Muscle of leg (tissue), 9 donors: ENCODE data around the gene TEAD2. TPM values are rescaled to one million over a fixed set of nuclear protein-coding genes. Genes with fewer than 3 reads are reported as not detected.

Experiments used
- polyA plus RNA-seq, 8 donors: library from polyadenylated mRNA; unstranded; fragments of 120-200 nt; gene quantifications; one replicate each; pipeline versions ENCODE4 v1.2.1 to v1.2.3, GENCODE V29; 2013; ENCODE audit warnings: inconsistent platforms in 1 of 8, low replicate concordance in 1 of 8; ENCODE audit not compliant: insufficient read length in 8 of 8, insufficient read depth in 1 of 8
- total RNA-seq: library from RNA; stranded (reverse); fragments of 120-200 nt; gene quantifications from one replicate; pipeline ENCODE4 v1.2.4, GENCODE V29; 2013

The TEAD2 gene
- total and polyA plus RNA-seq, 9 donors: 43.0 to 82.6 (median 74.0) TPM

Other genes starting within 250 kb of the TEAD2 start
- gene LIN7B, start 248.0 kb downstream of the TEAD2 start, total RNA-seq: 11.6 TPM
- gene LIN7B, start 248.0 kb downstream of the TEAD2 start, polyA plus RNA-seq: 10 to 100 TPM in 6 of 8 donors, 1 to 10 TPM in 2; 9.6 to 14.4 (median 11.2) TPM
- gene C19orf73, start 243.3 kb downstream of the TEAD2 start, total RNA-seq: 0.35 TPM
- gene C19orf73, start 243.3 kb downstream of the TEAD2 start, polyA plus RNA-seq: 1 to 10 TPM in 2 of 8 donors, under 1 TPM in 6; 0.33 to 1.2 (median 0.72) TPM
- gene PPFIA3, start 242.9 kb downstream of the TEAD2 start, total RNA-seq: 5.5 TPM
- 10 to 100 TPM in 1 of 8 donors, 1 to 10 TPM in 7; 7.2 to 11.1 (median 8.3) TPM for gene PPFIA3, start 242.9 kb downstream of the TEAD2 start, polyA plus RNA-seq
- gene HRC, start 207.0 kb downstream of the TEAD2 start, total RNA-seq: 105 TPM
- 100 to 1,000 TPM; 106 to 172 (median 135) TPM for gene HRC, start 207.0 kb downstream of the TEAD2 start, polyA plus RNA-seq
- gene TRPM4, start 204.6 kb downstream of the TEAD2 start, total RNA-seq: 13.1 TPM
- gene TRPM4, start 204.6 kb downstream of the TEAD2 start, polyA plus RNA-seq: 10 to 100 TPM; 24.0 to 52.5 (median 36.4) TPM
- gene SLC6A16, start 37.2 kb downstream of the TEAD2 start, total RNA-seq: 0.49 TPM
- gene SLC6A16, start 37.2 kb downstream of the TEAD2 start, polyA plus RNA-seq: 1 to 10 TPM in 7 of 8 donors, under 1 TPM in 1; 0.50 to 3.2 (median 1.3) TPM
- gene CD37, start 27.0 kb downstream of the TEAD2 start, total RNA-seq: 1.1 TPM
- 10 to 100 TPM; 15.3 to 27.7 (median 22.9) TPM for gene CD37, start 27.0 kb downstream of the TEAD2 start, polyA plus RNA-seq
- 1.4 TPM for gene DKKL1, start 1.5 kb upstream of the TEAD2 start, total RNA-seq
- gene DKKL1, start 1.5 kb upstream of the TEAD2 start, polyA plus RNA-seq: 1 to 10 TPM; 1.6 to 4.0 (median 3.1) TPM
- not detected for gene KASH5, start 25.8 kb upstream of the TEAD2 start, total RNA-seq
- gene KASH5, start 25.8 kb upstream of the TEAD2 start, polyA plus RNA-seq: under 1 TPM in 3 of 8 donors, not detected in 5; 0.14 to 0.25 (median 0.23) TPM
- not detected for gene PTH2, start 61.0 kb upstream of the TEAD2 start, total RNA-seq
- under 1 TPM in 1 of 8 donors, not detected in 7; 0.28 TPM for gene PTH2, start 61.0 kb upstream of the TEAD2 start, polyA plus RNA-seq
- not detected for gene GFY, start 63.0 kb upstream of the TEAD2 start, total RNA-seq
- not detected for gene GFY, start 63.0 kb upstream of the TEAD2 start, polyA plus RNA-seq
- 0.53 TPM for gene SLC17A7, start 79.1 kb upstream of the TEAD2 start, total RNA-seq
- gene SLC17A7, start 79.1 kb upstream of the TEAD2 start, polyA plus RNA-seq: 1 to 10 TPM in 5 of 8 donors, under 1 TPM in 3; 0.60 to 1.7 (median 1.2) TPM
- gene PIH1D1, start 89.4 kb upstream of the TEAD2 start, total RNA-seq: 53.6 TPM
- 10 to 100 TPM; 42.2 to 55.0 (median 45.8) TPM for gene PIH1D1, start 89.4 kb upstream of the TEAD2 start, polyA plus RNA-seq
- 14.4 TPM for gene ALDH16A1, start 90.8 kb upstream of the TEAD2 start, total RNA-seq
- gene ALDH16A1, start 90.8 kb upstream of the TEAD2 start, polyA plus RNA-seq: 10 to 100 TPM; 11.3 to 18.8 (median 13.8) TPM
- 1.5 TPM for gene FLT3LG, start 111.8 kb upstream of the TEAD2 start, total RNA-seq
- 1 to 10 TPM; 2.6 to 4.9 (median 3.3) TPM for gene FLT3LG, start 111.8 kb upstream of the TEAD2 start, polyA plus RNA-seq
- 5,773 TPM for gene RPL13A, start 125.2 kb upstream of the TEAD2 start, total RNA-seq
- gene RPL13A, start 125.2 kb upstream of the TEAD2 start, polyA plus RNA-seq: 1,000 to 10,000 TPM; 4,396 to 5,632 (median 4,838) TPM
- gene RPS11, start 134.0 kb upstream of the TEAD2 start, total RNA-seq: 5,208 TPM
- gene RPS11, start 134.0 kb upstream of the TEAD2 start, polyA plus RNA-seq: 1,000 to 10,000 TPM; 3,030 to 4,403 (median 3,703) TPM
- gene FCGRT, start 150.2 kb upstream of the TEAD2 start, total RNA-seq: 200 TPM
- 100 to 1,000 TPM; 150 to 241 (median 199) TPM for gene FCGRT, start 150.2 kb upstream of the TEAD2 start, polyA plus RNA-seq
- gene RCN3, start 165.6 kb upstream of the TEAD2 start, total RNA-seq: 121 TPM
- 10 to 100 TPM; 37.4 to 88.6 (median 57.7) TPM for gene RCN3, start 165.6 kb upstream of the TEAD2 start, polyA plus RNA-seq
- gene NOSIP, start 218.1 kb upstream of the TEAD2 start, total RNA-seq: 78.8 TPM
- 10 to 100 TPM; 59.3 to 78.4 (median 66.5) TPM for gene NOSIP, start 218.1 kb upstream of the TEAD2 start, polyA plus RNA-seq
- gene PRRG2, start 218.9 kb upstream of the TEAD2 start, total RNA-seq: 0.84 TPM
- gene PRRG2, start 218.9 kb upstream of the TEAD2 start, polyA plus RNA-seq: under 1 TPM; 0.28 to 0.88 (median 0.56) TPM
- gene PRR12, start 228.8 kb upstream of the TEAD2 start, total RNA-seq: 3.5 TPM
- gene PRR12, start 228.8 kb upstream of the TEAD2 start, polyA plus RNA-seq: 10 to 100 TPM; 14.9 to 22.7 (median 19.5) TPM